HepG2 (cell line): ENCODE results near the gene PIK3IP1.

Source experiments
- E2F1 ChIP-seq: sonication (generic); formaldehyde crosslinking; IDR thresholded peaks from 2 replicates; pipeline ENCODE4 v1.5.0; 2020; ENCODE audit warnings: missing genetic modification reagents
- MAZ ChIP-seq, 2 experiments: sonication (generic) in 1 of 2; formaldehyde crosslinking in 1 of 2; IDR thresholded peaks; 2 replicates each; pipeline versions ENCODE4 v1.5.0 to v1.6.1; 2012 to 2020; ENCODE audit warnings: low read depth in 2 of 2, mild to moderate bottlenecking in 2 of 2, borderline replicate concordance in 1 of 2, improper control_type of control experiment in 1 of 2, low read length in 1 of 2, missing genetic modification reagents in 1 of 2, moderate library complexity in 1 of 2
- NCOR1 ChIP-seq: fragments of 200-600 bp; sonication (generic); IDR thresholded peaks from 2 replicates; pipeline ENCODE4 v1.7.0; 2017; ENCODE audit warnings: antibody characterized with exemption, low read length, borderline replicate concordance
- RFX3 ChIP-seq: IDR thresholded peaks from 2 replicates; pipeline ENCODE4 v1.6.1; 2016; ENCODE audit warnings: missing biosample characterization, missing genetic modification reagents
- ZSCAN21 ChIP-seq: sonication (generic); formaldehyde crosslinking; IDR thresholded peaks from 2 replicates; pipeline ENCODE4 v1.8.0; 2022; ENCODE audit warnings: mild to moderate bottlenecking, missing genetic modification reagents, moderate library complexity, borderline replicate concordance
- TF ChIP-seq, protein P1 (sequence below), 2 experiments: IDR thresholded peaks; 2 replicates each; pipeline ENCODE4 v1.6.1; 2011 to 2012; ENCODE audit warnings: low read length in 2 of 2, borderline replicate concordance in 1 of 2, low read depth in 1 of 2, mild to moderate bottlenecking in 1 of 2, moderate library complexity in 1 of 2

DNA sequence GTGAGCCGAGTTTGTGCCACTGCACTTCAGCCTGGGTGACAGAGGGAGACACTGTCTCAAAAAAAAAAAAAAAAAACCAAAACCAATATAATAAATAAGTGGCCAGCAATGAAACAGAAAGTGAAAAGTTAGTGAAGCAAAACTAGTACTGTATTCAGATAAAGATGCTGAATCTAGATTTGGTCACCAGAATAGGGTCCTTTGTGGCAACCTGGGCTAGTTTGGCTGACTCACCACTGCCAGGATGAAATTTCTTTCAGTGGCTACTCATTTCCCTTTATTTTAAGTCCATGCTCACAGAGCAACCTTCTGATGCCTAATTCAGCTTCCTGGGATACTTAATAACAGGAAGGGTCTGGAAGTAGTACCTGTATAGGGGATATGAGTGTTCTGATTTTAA lies 54.2 kb downstream of the PIK3IP1 start:
- TF ChIP-seq NCOR1 (no peak), MAZ (IDR thresholded peaks at IDR 0.05; ENCODE audit: borderline replicate concordance, low read depth, low read length) (no peak), MAZ (CRISPR knock-in tag; IDR thresholded peaks at IDR 0.05; ENCODE audit: low read depth) (no peak), RFX3 (CRISPR knock-in tag) (no peak), E2F1 (CRISPR knock-in tag) (no peak), ZSCAN21 (CRISPR knock-in tag) (no peak)
- TF ChIP-seq, protein P1, sequence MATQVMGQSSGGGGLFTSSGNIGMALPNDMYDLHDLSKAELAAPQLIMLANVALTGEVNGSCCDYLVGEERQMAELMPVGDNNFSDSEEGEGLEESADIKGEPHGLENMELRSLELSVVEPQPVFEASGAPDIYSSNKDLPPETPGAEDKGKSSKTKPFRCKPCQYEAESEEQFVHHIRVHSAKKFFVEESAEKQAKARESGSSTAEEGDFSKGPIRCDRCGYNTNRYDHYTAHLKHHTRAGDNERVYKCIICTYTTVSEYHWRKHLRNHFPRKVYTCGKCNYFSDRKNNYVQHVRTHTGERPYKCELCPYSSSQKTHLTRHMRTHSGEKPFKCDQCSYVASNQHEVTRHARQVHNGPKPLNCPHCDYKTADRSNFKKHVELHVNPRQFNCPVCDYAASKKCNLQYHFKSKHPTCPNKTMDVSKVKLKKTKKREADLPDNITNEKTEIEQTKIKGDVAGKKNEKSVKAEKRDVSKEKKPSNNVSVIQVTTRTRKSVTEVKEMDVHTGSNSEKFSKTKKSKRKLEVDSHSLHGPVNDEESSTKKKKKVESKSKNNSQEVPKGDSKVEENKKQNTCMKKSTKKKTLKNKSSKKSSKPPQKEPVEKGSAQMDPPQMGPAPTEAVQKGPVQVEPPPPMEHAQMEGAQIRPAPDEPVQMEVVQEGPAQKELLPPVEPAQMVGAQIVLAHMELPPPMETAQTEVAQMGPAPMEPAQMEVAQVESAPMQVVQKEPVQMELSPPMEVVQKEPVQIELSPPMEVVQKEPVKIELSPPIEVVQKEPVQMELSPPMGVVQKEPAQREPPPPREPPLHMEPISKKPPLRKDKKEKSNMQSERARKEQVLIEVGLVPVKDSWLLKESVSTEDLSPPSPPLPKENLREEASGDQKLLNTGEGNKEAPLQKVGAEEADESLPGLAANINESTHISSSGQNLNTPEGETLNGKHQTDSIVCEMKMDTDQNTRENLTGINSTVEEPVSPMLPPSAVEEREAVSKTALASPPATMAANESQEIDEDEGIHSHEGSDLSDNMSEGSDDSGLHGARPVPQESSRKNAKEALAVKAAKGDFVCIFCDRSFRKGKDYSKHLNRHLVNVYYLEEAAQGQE (IDR thresholded peaks at IDR 0.05; ENCODE audit: borderline replicate concordance in 1 of 2, low read depth in 1 of 2, low read length in 2 of 2), result no peak
